H9 (cell line): ENCODE results near the gene RPS15A. TPM values are rescaled to one million over a fixed set of nuclear protein-coding genes. Genes with fewer than 3 reads are reported as not detected.
A peak's percentile ranks its signal among the peaks of the same experiment; 100 is the strongest.

Experiments used
- DNase-seq: peaks from one replicate; pipeline ENCODE4 v3.0.0-alpha.2; 2017
- H2AFZ ChIP-seq: one replicate; pipeline ENCODE4 v1.6.1; 2013; ENCODE audit warnings: mild to moderate bottlenecking, low read length, control low read depth, moderate library complexity
- H2AK5ac ChIP-seq: 2 replicates; pipeline ENCODE4 v1.6.1; 2013; ENCODE audit warnings: low read length, control low read depth, mixed read lengths; ENCODE audit not compliant: insufficient read length
- H2BK120ac ChIP-seq: one replicate; pipeline ENCODE4 v1.6.1; 2013; ENCODE audit warnings: low read depth, mild to moderate bottlenecking, low read length, control low read depth, inconsistent platforms; ENCODE audit not compliant: poor library complexity, severe bottlenecking
- H2BK12ac ChIP-seq: 2 replicates; pipeline ENCODE4 v1.6.1; 2013; ENCODE audit warnings: low read length, control low read depth, mixed read lengths, low read depth; ENCODE audit not compliant: insufficient read length
- H2BK15ac ChIP-seq: 2 replicates; pipeline ENCODE4 v1.6.1; 2013; ENCODE audit warnings: low read depth, low read length, control low read depth
- H2BK20ac ChIP-seq: one replicate; pipeline ENCODE4 v1.6.1; 2013; ENCODE audit warnings: low read depth, mild to moderate bottlenecking, low read length, control low read depth, inconsistent platforms; ENCODE audit not compliant: poor library complexity, severe bottlenecking
- H2BK5ac ChIP-seq: 2 replicates; pipeline ENCODE4 v1.6.1; 2013; ENCODE audit warnings: low read length, control low read depth, mixed read lengths; ENCODE audit not compliant: insufficient read length
- H3K14ac ChIP-seq: 2 replicates; pipeline ENCODE4 v1.6.1; 2013; ENCODE audit warnings: low read length, control low read depth; ENCODE audit not compliant: insufficient read depth
- H3K18ac ChIP-seq: 2 replicates; pipeline ENCODE4 v1.6.1; 2013; ENCODE audit warnings: low read depth, mild to moderate bottlenecking, mixed read lengths, low read length, control low read depth; ENCODE audit not compliant: insufficient read length
- H3K23ac ChIP-seq: 2 replicates; pipeline ENCODE4 v1.6.1; 2013; ENCODE audit warnings: low read length, control low read depth, mixed read lengths, low read depth; ENCODE audit not compliant: insufficient read length
- H3K23me2 ChIP-seq: 2 replicates; pipeline ENCODE4 v1.6.1; 2013; ENCODE audit warnings: low read depth, mild to moderate bottlenecking, mixed read lengths, low read length, control low read depth; ENCODE audit not compliant: insufficient read length, poor library complexity, severe bottlenecking
- H3K27ac ChIP-seq: 2 replicates; pipeline ENCODE4 v1.5.1; 2013; ENCODE audit warnings: low read length, control low read depth, mixed read lengths, low read depth; ENCODE audit not compliant: insufficient read length
- H3K27me3 ChIP-seq: 2 replicates; pipeline ENCODE4 v1.6.1; 2013; ENCODE audit warnings: low read length, control low read depth, inconsistent platforms; ENCODE audit not compliant: insufficient read depth
- H3K4ac ChIP-seq: 2 replicates; pipeline ENCODE4 v1.6.1; 2013; ENCODE audit warnings: low read depth, mild to moderate bottlenecking, control low read depth, inconsistent platforms, low read length, moderate library complexity
- H3K4me1 ChIP-seq: 2 replicates; pipeline ENCODE4 v1.6.1; 2013; ENCODE audit warnings: low read length, control low read depth, inconsistent platforms; ENCODE audit not compliant: insufficient read depth
- H3K4me2 ChIP-seq: 2 replicates; pipeline ENCODE4 v1.6.1; 2013; ENCODE audit warnings: low read length, control low read depth, mixed read lengths; ENCODE audit not compliant: insufficient read length, insufficient read depth
- H3K56ac ChIP-seq: 2 replicates; pipeline ENCODE4 v1.6.1; 2013; ENCODE audit warnings: low read depth, mild to moderate bottlenecking, mixed read lengths, low read length, control low read depth; ENCODE audit not compliant: insufficient read length
- H3K79me1 ChIP-seq: 2 replicates; pipeline ENCODE4 v1.6.1; 2013; ENCODE audit warnings: low read depth, mild to moderate bottlenecking, moderate library complexity, low read length, control low read depth, inconsistent platforms; ENCODE audit not compliant: insufficient read depth, poor library complexity, severe bottlenecking
- H3K79me2 ChIP-seq: 2 replicates; pipeline ENCODE4 v1.6.1; 2013; ENCODE audit warnings: low read length, control low read depth, inconsistent platforms; ENCODE audit not compliant: insufficient read depth
- H3K9ac ChIP-seq: 2 replicates; pipeline ENCODE4 v1.6.1; 2013; ENCODE audit warnings: low read length, control low read depth, mixed read lengths; ENCODE audit not compliant: insufficient read length; ENCODE audit errors: extremely low read depth
- H3K9me3 ChIP-seq: one replicate; pipeline ENCODE4 v1.6.1; 2013; ENCODE audit warnings: low read depth, low read length, inconsistent platforms; ENCODE audit not compliant: control insufficient read depth
- H3T11ph ChIP-seq: one replicate; pipeline ENCODE4 v1.6.1; 2013; ENCODE audit warnings: mild to moderate bottlenecking, low read length, control low read depth, inconsistent platforms
- H4K20me1 ChIP-seq: one replicate; pipeline ENCODE4 v1.6.1; 2013; ENCODE audit not compliant: control insufficient read depth, insufficient read length, insufficient read depth
- H4K5ac ChIP-seq: 2 replicates; pipeline ENCODE4 v1.6.1; 2013; ENCODE audit warnings: low read depth, mild to moderate bottlenecking, mixed read lengths, low read length, control low read depth; ENCODE audit not compliant: insufficient read length
- H4K8ac ChIP-seq: replicated peaks from 2 replicates; pipeline ENCODE4 v1.6.1; 2013; ENCODE audit warnings: low read length, control low read depth, mixed read lengths, low read depth; ENCODE audit not compliant: insufficient read length
- H4K91ac ChIP-seq: 2 replicates; pipeline ENCODE4 v1.6.1; 2013; ENCODE audit warnings: low read depth, mild to moderate bottlenecking, moderate library complexity, mixed read lengths, low read length, control low read depth; ENCODE audit not compliant: insufficient read length
- H3K27ac Mint-ChIP-seq, 3 experiments: 2 replicates in 2 of 3; 3 replicates in 1 of 3; pipeline ENCODE4 v1.8.0; 2020 to 2021; ENCODE audit warnings: mixed read lengths in 3 of 3, mild to moderate bottlenecking in 1 of 3, moderate library complexity in 1 of 3
- H3K27me3 Mint-ChIP-seq: 2 replicates; pipeline ENCODE4 v1.8.0; 2021; ENCODE audit warnings: low read depth, mild to moderate bottlenecking, moderate library complexity, mixed read lengths
- H3K36me3 Mint-ChIP-seq, 3 experiments: 2 replicates in 2 of 3; 3 replicates in 1 of 3; pipeline ENCODE4 v1.8.0; 2020 to 2021; ENCODE audit warnings: low read depth in 3 of 3, mixed read lengths in 3 of 3; ENCODE audit not compliant: insufficient read depth in 1 of 3
- H3K4me1 Mint-ChIP-seq, 2 experiments: 2 replicates each; pipeline ENCODE4 v1.8.0; 2020; ENCODE audit warnings: mixed read lengths in 2 of 2
- H3K4me3 Mint-ChIP-seq, 2 experiments: 2 replicates in 1 of 2; 3 replicates in 1 of 2; pipeline ENCODE4 v1.8.0; 2020 to 2021; ENCODE audit warnings: mild to moderate bottlenecking in 2 of 2, mixed read lengths in 2 of 2, moderate library complexity in 1 of 2
- H3K9me3 Mint-ChIP-seq, 2 experiments: 2 replicates in 1 of 2; 3 replicates in 1 of 2; pipeline ENCODE4 v1.8.0; 2020; ENCODE audit warnings: mild to moderate bottlenecking in 2 of 2, mixed read lengths in 2 of 2, moderate library complexity in 1 of 2
- CTCF ChIP-seq: fragments of 200-600 bp; sonication (generic); conservative IDR thresholded peaks from 3 replicates; pipeline ENCODE4 v1.8.0; 2021; ENCODE audit warnings: antibody characterized with exemption, mild to moderate bottlenecking
- WGBS: extraction: QIAGEN DNeasy Blood & Tissue Kit; methylation state at CpG from one replicate; pipeline ENCODE4 v1.1.7; 2013; ENCODE audit warnings: missing lambda C conversion rate, low lambda C conversion rate, mixed read lengths; ENCODE audit not compliant: insufficient read length; ENCODE audit errors: extremely low coverage; 5-methylcytosine and 5-hydroxymethylcytosine counted together
- total RNA-seq: library from RNA; stranded (reverse); gene quantifications from 2 replicates; pipeline ENCODE4 v1.2.1, GENCODE V29; 2021

RPS15A gene
- total RNA-seq, 1 experiment from 2014 or later = 1,990 TPM

- H3K4ac ChIP-seq = no peak overlapping the region
- no peak overlapping the region for H3K27ac ChIP-seq
- H3K23me2 ChIP-seq = no peaks in the 10 kb centered on the region
- no peak overlapping the region for H4K5ac ChIP-seq
- peaks cover 49 to 92% (median 88%) of the 10 kb centered on the region in 3 experiments for H3K36me3 Mint-ChIP-seq
- DNase-seq = no peak
- no peak overlapping the region for H3K56ac ChIP-seq
- H2BK120ac ChIP-seq = no peak overlapping the region
- no peaks in the 10 kb centered on the region for H3K9me3 Mint-ChIP-seq
- H3K79me2 ChIP-seq = no peaks in the 10 kb centered on the region
- H3K79me1 ChIP-seq = no peaks in the 10 kb centered on the region
- no peak overlapping the region for H3T11ph ChIP-seq
- H3K23ac ChIP-seq = no peak overlapping the region
- no peak overlapping the region for H2BK5ac ChIP-seq
- H3K27me3 Mint-ChIP-seq = no peaks in the 10 kb centered on the region
- no peak overlapping the region for H2BK20ac ChIP-seq
- no peak overlapping the region for H3K14ac ChIP-seq
- no CpG with 5 or more reads among the region's 9 CpGs for WGBS
- H3K4me2 ChIP-seq = no peak overlapping the region
- no peak overlapping the region for H4K91ac ChIP-seq
- no peak overlapping the region for H2AFZ ChIP-seq
- H3K4me1 ChIP-seq = no peaks in the 10 kb centered on the region
- peak overlapping the region in 1 of 3 experiments; percentile 51; a peak in 1 of 7 replicates for H3K27ac Mint-ChIP-seq
- no peak overlapping the region for H2BK12ac ChIP-seq
- H4K20me1 ChIP-seq = no peaks in the 10 kb centered on the region
- H2AK5ac ChIP-seq = no peak overlapping the region
- H3K4me1 Mint-ChIP-seq = no peaks in the 10 kb centered on the region
- H4K8ac ChIP-seq = no peak overlapping the region
- no peak overlapping the region for H2BK15ac ChIP-seq
- H3K9ac ChIP-seq = no peak overlapping the region
- no peaks in the 10 kb centered on the region for H3K27me3 ChIP-seq
- no peak overlapping the region for H3K4me3 Mint-ChIP-seq
- TF ChIP-seq CTCF = no peak
- H3K18ac ChIP-seq = no peak overlapping the region
- H3K9me3 ChIP-seq = no peaks in the 10 kb centered on the region
Measured at GRCh38 chr16:18833707-18834505, 43.8 kb upstream of the RPS15A start.
